G401 (cell line): Measurements from ENCODE around the gene SLC9A9. TPM values are rescaled to one million over a fixed set of nuclear protein-coding genes. Genes with fewer than 3 reads are reported as not detected.
"Not testable (repeated sequence)": the region's sequence is repeated elsewhere in the genome, so short reads cannot be mapped to it uniquely, and the experiment has no call there.

ENCODE experiments used
- DNase-seq: peaks from one replicate; pipeline ENCODE4 v3.0.0-alpha.2; 2015; ENCODE audit warnings: low spot score
- in situ Hi-C: cut with HindIII; loops from 2 replicates; pipeline ENCODE4 v1.10.0; 2016; ENCODE audit warnings: low sequenced_read_pairs, mixed read lengths
- total RNA-seq: library from RNA; depleted of rRNA; stranded (reverse); fragments of >200 nt; shearing (Covaris generic); gene quantifications from 2 replicates; pipeline ENCODE4 v1.2.3, GENCODE V29; 2014

Gene SLC9A9
- total RNA-seq, 1 experiment from 2014 or later = not detected

DNA sequence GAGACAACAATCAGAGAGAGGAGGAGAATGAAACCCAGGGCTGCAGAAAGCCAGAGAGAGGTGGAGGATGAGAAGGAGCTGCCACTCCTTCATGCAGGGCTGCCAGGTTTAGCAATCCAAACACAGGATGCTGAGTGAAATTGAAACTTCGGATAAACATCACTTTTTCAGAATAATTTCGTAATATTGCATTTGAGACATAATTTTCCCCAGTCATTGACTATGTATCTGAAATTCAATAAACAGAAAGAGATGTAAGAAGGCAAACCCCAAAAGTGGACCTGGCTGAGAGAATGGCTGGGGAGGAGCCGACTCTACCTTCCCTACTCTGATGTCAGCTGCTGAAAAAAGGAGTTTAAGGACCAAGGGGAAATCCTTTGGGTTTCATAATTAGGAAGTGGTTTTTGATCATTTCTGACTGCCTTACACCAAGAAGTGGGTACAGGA lies 33.8 kb downstream of the SLC9A9 start:
- DNase-seq = no peak
- in situ Hi-C loops = no loop called here

- DNase-seq = no peak
- in situ Hi-C loops = no loop called here
Observed at GRCh38 chr3:143812481-143812880, 35.8 kb downstream of the SLC9A9 start.

GRCh38 chr3:143811602-143812001 lies 36.7 kb downstream of the SLC9A9 start:
- in situ Hi-C loops = no loop called here
- DNase-seq = no peak

- in situ Hi-C loops = no loop called here
- no peak for DNase-seq
Observed at GRCh38 chr3:143810953-143811265, 37.4 kb downstream of the SLC9A9 start.

DNA sequence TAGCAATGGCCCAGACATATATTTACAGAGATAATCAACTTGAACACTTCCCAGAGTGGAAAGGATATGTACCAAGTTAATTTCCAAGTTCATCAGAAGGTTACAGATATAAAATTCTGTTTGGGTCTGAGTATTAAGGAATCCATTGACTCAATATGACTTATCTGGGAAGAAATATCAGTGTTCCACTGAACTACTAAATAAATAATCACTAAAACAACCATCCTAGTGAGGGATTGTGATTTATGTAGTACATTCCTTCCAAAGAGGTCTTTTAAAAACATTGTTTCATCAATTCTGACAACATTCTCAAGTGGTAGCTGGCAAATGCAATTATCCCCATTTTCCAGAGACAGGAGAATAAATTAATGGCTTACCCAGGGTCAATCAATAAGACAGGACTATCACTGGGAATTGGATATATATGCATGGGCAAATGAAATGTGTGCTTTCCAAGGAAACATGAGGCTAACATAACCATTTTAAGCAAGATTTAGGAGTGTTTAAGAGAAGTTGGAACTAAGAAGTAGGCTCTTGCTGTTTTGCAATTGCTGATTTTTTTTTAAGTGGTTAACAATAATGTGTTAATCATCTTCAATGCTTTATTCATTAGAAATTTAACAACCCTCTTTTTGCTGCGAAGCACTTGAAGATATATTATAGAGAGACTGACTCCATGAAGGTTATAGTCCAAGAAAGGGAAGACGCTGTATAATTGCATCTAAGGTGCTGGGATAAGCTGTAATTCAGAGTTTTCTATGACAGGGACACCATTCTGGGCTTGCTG lies 37.9 kb downstream of the SLC9A9 start:
- in situ Hi-C loops = no loop called here
- no peak for DNase-seq

DNA sequence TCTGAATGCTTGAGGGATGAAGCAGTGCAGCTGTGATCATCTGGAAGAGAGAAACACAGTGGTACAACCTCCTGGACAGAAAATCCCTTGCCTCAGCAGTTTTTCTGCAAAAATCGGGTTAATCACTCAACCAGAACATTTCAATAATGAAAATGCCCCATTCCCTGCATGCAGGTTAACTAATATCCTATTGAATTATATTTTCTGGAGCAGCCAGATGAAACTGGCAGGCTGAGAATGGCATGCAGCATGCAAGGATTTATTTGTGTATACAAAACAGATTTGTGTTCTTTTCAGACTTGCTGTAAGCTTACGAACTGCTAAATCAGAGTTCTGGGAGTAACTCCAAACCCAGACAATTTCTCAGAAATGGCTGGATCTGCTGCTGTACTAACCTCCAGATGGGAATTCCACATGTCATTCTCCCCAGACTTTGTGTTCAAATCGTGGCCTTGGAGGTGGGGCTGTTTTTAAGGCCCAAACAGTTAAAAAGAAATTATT lies 39.1 kb downstream of the SLC9A9 start:
- in situ Hi-C loops = no loop called here
- DNase-seq = no peak

DNA sequence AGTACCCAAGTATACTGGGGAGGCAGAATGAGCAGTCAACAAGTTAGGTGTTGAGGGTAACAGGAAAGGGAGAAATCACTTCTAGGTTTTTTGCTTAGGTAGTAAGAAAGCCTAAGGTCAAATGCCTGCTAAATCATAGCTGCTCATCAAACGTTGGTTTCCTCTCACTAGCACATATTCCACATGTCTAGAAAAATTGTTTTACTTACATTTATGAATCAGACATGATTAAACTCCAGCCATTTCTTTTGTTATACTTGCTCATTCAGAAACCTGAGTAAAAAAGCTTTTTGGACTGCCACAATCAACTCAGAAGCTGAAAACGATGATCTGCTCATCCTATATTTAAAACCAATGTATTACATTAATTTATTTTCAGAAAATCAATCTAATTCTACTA lies 40.2 kb downstream of the SLC9A9 start:
- in situ Hi-C loops = no loop called here

GRCh38 chr3:143806038-143806437 lies 42.2 kb downstream of the SLC9A9 start:
- in situ Hi-C loops = no loop called here

More for the DNA sequence above, 40.2 kb downstream of the SLC9A9 start:
- no peak for DNase-seq

DNA sequence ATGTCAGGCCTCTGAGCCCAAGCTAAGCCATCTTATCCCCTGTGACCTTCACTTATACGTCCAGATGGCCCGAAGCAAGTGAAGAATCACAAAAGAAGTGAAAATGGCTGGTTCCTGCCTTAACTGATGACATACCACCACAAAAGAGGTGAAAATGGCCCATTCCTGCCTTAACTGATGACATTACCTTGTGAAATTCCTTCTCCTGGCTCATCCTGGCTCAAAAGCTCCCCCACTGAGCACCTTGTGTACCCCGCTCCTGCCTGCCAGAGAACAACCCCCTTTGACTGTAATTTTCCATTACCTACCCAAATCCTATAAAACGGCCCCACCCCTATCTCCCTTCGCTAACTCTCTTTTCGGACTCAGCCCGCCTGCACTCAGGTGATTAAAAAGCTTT lies 42.8 kb downstream of the SLC9A9 start:
- DNase-seq, in situ Hi-C loops: not testable (repeated sequence)

More at GRCh38 chr3:143806038-143806437, 42.2 kb downstream of the SLC9A9 start:
- no peak for DNase-seq

- in situ Hi-C loops, DNase-seq: not testable (repeated sequence)
Observed at GRCh38 chr3:143801046-143801445, 47.2 kb downstream of the SLC9A9 start.

- DNase-seq, in situ Hi-C loops: not testable (repeated sequence)
Observed at GRCh38 chr3:143798151-143798550, 50.1 kb downstream of the SLC9A9 start.

GRCh38 chr3:143795874-143796273 lies 52.4 kb downstream of the SLC9A9 start:
- DNase-seq = peak; percentile 6
- in situ Hi-C loops = no loop called here

GRCh38 chr3:143794793-143795462 lies 53.3 kb downstream of the SLC9A9 start:
- in situ Hi-C loops = no loop called here
- no peak for DNase-seq

DNA sequence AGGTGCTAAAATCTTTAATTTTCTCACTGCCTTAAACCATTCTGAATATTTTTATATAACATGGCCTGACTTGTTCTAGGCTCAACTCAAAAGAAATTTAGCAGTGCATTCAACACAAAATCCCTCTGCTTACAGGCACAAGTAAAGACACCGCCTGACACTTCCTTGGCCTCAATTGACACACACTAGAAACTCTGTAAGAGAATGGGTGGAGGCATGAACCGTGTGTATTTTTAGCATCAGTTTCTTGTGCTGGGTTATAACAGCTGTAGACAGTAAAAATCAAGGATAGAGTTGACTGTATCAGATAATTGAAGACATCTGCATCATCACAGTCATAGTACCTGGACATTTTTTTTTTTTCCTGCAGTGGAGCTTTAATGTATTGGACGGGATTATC lies 54.3 kb downstream of the SLC9A9 start:
- in situ Hi-C loops = no loop called here

DNA sequence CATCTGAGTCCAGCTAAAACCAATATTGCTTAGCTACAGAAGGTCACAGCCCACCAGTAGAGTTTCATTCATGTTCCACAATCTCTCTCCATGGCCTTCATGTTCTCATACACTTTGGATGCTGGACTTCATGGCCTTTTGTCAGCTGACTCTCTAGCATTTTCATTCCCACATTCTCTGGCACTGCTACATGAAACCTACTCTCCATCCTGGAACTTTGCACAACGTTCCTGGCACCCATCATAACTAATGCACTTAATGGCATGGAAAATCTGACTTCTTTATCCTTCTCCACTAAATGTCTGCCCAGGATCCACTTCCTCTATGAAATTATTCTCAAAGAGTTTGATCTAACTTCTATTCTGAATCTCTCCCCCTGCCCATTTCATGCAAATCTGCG lies 56.9 kb downstream of the SLC9A9 start:
- no peak for DNase-seq
- in situ Hi-C loops = no loop called here

More for the DNA sequence above, 54.3 kb downstream of the SLC9A9 start:
- no peak for DNase-seq

- in situ Hi-C loops = no loop called here
- DNase-seq = no peak
Observed at GRCh38 chr3:143786219-143787191, 61.8 kb downstream of the SLC9A9 start.

DNA sequence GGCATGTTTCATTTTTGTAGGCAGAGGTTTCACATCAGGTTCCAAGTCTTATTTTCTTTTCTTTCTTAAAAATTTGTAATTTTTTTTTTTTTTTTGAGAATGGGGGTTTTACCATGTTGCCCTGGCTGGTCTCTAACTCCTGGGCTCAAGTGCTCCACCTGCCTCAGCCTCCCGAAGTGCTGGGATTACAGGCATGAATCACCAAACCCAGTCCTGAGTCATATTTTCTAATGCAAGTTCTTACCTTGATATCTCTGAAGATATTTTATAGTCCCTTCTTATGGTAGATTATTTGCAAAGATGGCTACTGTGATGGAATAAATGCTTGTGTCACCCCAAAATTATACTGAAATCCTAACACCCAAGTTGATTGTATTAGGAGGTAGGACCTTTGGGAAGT lies 63.8 kb downstream of the SLC9A9 start:
- in situ Hi-C loops = no loop called here
- no peak for DNase-seq

- no peak for DNase-seq
- in situ Hi-C loops = no loop called here
Observed at GRCh38 chr3:143783851-143784370, 64.4 kb downstream of the SLC9A9 start.

- in situ Hi-C loops = no loop called here
- peak; percentile 47 for DNase-seq
Observed at GRCh38 chr3:143775459-143775858, 72.8 kb downstream of the SLC9A9 start.
